Cardiac fibroblast (primary cell): ENCODE results near the gene ZCCHC2.

Source experiments
- DNase-seq, 2 donors: peaks; one replicate each; pipeline versions ENCODE4 v3.0.0 to v3.0.0-alpha.2; 2010; ENCODE audit warnings: low read depth in 2 of 2
- H3K4me3 ChIP-seq, 2 donors: replicated peaks in 1 of 2; 1 replicate in 1 of 2; 2 replicates in 1 of 2; pipeline ENCODE4 v1.5.1; 2011; ENCODE audit warnings: low read depth in 2 of 2, low read length in 2 of 2, mild to moderate bottlenecking in 2 of 2, moderate library complexity in 1 of 2
- CTCF ChIP-seq: IDR thresholded peaks from one replicate; pipeline ENCODE4 v1.5.1; 2011; ENCODE audit warnings: low read depth, mild to moderate bottlenecking, low read length, inconsistent platforms

ZCCHC2 gene

GRCh38 chr18:62617793-62618591 lies 95.2 kb downstream of the ZCCHC2 start:
- TF ChIP-seq CTCF = no peak
- no peak for DNase-seq

GRCh38 chr18:62618735-62619134 lies 95.9 kb downstream of the ZCCHC2 start:
- no peak for TF ChIP-seq CTCF
- DNase-seq = no peak
- H3K4me3 ChIP-seq = no peak overlapping the region

More at GRCh38 chr18:62617793-62618591, 95.2 kb downstream of the ZCCHC2 start:
- H3K4me3 ChIP-seq = no peak overlapping the region

- peak; percentile 42 to 45 for DNase-seq
- no peak overlapping the region for H3K4me3 ChIP-seq
- TF ChIP-seq CTCF = no peak
These were observed 98.7 kb downstream of the ZCCHC2 start for GRCh38 chr18:62621546-62621945.

GRCh38 chr18:62625019-62625418 lies 102.2 kb downstream of the ZCCHC2 start:
- peak; percentile 20 to 58 for DNase-seq
- H3K4me3 ChIP-seq = no peak overlapping the region
- no peak for TF ChIP-seq CTCF
